Fibroblast of the aortic adventitia (primary cell): Measurements from ENCODE around the gene SNX33. TPM values are rescaled to one million over a fixed set of nuclear protein-coding genes. Genes with fewer than 3 reads are reported as not detected.

ENCODE experiments used
- DNase-seq: peaks from one replicate; pipeline ENCODE4 v3.0.0-alpha.2; 2010; ENCODE audit warnings: low read depth
- H3K4me3 ChIP-seq: 2 replicates; pipeline ENCODE4 v1.5.1; 2011; ENCODE audit warnings: low read depth, mild to moderate bottlenecking, control low read depth, low read length, moderate library complexity
- CTCF ChIP-seq: IDR thresholded peaks from 2 replicates; pipeline ENCODE4 v1.5.1; 2011; ENCODE audit warnings: mild to moderate bottlenecking, low read length, control low read depth, inconsistent platforms; ENCODE audit not compliant: insufficient read depth
- total RNA-seq: library from RNA; depleted of rRNA; stranded (reverse); fragments of >200 nt; gene quantifications from 2 replicates; pipeline ENCODE4 v1.2.3, GENCODE V29; 2012; ENCODE audit warnings: low replicate concordance

The SNX33 gene
- total RNA-seq, 1 donor: 27.8 TPM

DNA sequence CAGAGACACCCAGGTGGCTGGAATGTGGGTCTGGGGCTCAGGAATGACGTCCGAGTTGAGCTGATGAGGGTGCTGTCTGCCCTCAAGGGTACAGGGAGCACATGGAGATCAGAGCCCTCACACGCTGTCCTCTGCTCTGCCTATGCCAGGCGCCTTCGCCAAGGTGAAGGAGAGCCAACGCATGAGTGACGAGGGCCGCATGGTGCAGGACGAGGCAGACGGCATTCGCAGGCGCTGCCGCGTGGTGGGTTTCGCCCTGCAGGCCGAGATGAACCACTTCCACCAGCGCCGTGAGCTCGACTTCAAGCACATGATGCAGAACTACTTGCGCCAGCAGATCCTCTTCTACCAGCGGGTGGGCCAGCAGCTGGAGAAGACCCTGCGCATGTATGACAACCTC is 9.1 kb downstream of the SNX33 start:
- DNase-seq: no peak
- TF ChIP-seq CTCF: no peak
- no peak overlapping the region for H3K4me3 ChIP-seq

GRCh38 chr15:75659141-75659771 is 11.5 kb downstream of the SNX33 start:
- no peak for DNase-seq
- TF ChIP-seq CTCF: no peak
- H3K4me3 ChIP-seq: no peak overlapping the region

DNA sequence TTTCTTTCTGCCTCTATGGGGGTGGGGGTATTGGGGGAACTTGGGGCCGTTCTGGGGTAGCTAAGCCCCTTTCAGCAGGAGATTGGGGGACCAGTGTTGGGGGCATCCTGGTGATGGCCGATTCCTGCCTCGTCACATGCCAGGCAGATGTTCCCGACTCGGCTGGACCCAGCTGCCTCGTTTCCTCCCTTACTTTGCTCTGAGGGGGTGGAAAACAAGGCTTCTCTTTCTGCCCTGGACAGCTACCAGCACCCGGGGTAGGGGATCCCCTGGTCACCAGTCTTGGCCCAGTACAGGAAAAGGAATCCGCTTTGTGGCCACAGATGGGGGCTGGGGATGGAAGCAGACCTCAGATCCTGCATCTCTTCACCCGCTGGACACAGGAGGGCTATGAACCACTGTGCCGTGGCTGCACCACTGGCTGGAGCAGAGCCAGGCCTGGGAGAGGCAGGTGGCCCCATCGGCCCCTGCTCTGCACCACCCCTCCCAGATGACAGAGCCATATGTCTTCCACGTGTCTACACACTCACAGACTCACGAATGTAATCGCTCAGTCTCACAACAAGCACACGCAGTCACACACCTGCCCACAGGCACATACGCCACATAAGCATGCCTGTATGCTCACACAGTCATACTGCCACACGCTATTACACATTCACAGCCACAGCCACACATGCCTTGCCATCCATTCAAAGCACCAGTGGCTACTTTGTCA is 12.4 kb downstream of the SNX33 start:
- no peak for TF ChIP-seq CTCF
- no peak for DNase-seq

GRCh38 chr15:75661100-75661755 is 13.5 kb downstream of the SNX33 start:
- H3K4me3 ChIP-seq: peak overlapping the region; percentile 22
- TF ChIP-seq CTCF: no peak
- DNase-seq: peak; percentile 95

More for the DNA sequence above, 12.4 kb downstream of the SNX33 start:
- H3K4me3 ChIP-seq: no peak overlapping the region

GRCh38 chr15:75661756-75662140 is 14.0 kb downstream of the SNX33 start:
- peak overlapping the region; percentile 22 for H3K4me3 ChIP-seq
- DNase-seq: no peak
- no peak for TF ChIP-seq CTCF

DNA sequence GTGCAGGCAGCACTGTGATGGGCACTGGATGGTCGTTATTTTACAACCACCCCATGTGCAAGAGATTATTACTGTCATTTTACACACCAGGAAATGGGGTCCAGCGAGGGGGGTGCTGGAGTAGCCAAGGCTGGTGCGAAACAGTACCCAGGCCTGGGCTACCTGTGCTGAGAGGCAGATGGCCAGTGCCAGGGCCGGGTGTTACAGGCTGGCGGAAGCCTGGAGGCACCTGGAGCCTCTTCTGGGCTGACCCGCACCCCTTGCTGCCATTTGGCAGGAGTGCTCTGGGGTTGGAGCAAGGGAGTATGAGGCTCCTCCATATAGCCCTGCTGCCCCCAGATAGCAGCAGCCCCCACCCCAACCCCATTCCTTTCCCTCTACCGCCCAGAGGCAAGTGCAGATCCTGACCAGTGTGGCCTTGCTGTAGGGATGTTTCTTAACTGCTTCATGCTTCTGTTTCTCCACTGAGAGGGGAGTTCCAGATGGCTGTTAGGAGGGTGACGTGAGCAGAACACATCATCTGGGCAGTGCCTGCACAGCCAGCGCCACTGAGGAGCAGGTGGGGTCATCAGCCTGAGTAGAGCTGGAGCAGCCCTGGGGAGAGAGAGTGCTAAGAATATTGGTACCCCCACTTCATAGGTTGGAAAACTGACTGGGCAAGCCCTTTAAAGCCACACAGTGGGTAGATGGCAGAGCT is 15.3 kb downstream of the SNX33 start:
- no peak for DNase-seq
- no peak for TF ChIP-seq CTCF
- no peak overlapping the region for H3K4me3 ChIP-seq
